Measurements from ENCODE around the gene GBA3. TPM values are rescaled to one million over a fixed set of nuclear protein-coding genes. Genes with fewer than 3 reads are reported as not detected.

The GBA3 gene
- total and polyA plus RNA-seq, 2 experiments from 2014 or later: not detected

GRCh38 chr4:22857411-22857810 is 164.7 kb downstream of the GBA3 start:
- Histone ChIP-seq H3K4me1 (ENCODE audit: low read depth) (no peaks in the 10 kb centered on the region), H3K9me3 (ENCODE audit: low read depth) (no peaks in the 10 kb centered on the region), H3K27me3 (no peaks in the 10 kb centered on the region), H3K4me3 (no peak overlapping the region), H3K27ac (no peak overlapping the region), H3K36me3 (no peaks in the 10 kb centered on the region)
- DNase-seq (ENCODE audit: low read depth in 1 of 2, low spot score in 1 of 2): no peak
- TF ChIP-seq CTCF (IDR thresholded peaks at IDR 0.05; ENCODE audit: low read depth, low read length): no peak

GRCh38 chr4:22859318-22859717 is 166.6 kb downstream of the GBA3 start:
- TF ChIP-seq CTCF (IDR thresholded peaks at IDR 0.05; ENCODE audit: low read depth, low read length): no peak
- Histone ChIP-seq H3K36me3 (no peaks in the 10 kb centered on the region), H3K27ac (no peak overlapping the region), H3K27me3 (no peaks in the 10 kb centered on the region), H3K4me3 (no peak overlapping the region), H3K4me1 (ENCODE audit: low read depth) (no peaks in the 10 kb centered on the region), H3K9me3 (ENCODE audit: low read depth) (no peaks in the 10 kb centered on the region)
- no peak for DNase-seq (ENCODE audit: low read depth in 1 of 2, low spot score in 1 of 2)

Other genes starting within 250 kb of the GBA3 start
- gene ADGRA3, start 176.9 kb upstream of the GBA3 start, total RNA-seq: 32.2 and 41.1 TPM in 2 replicates
- gene ADGRA3, start 176.9 kb upstream of the GBA3 start, polyA plus RNA-seq: 29.3 and 35.4 TPM in 2 replicates

Data from cardiac muscle cell (in vitro differentiated cells and primary cell).